MCF 10A (cell line): Measurements from ENCODE around the gene RAI1. TPM values are rescaled to one million over a fixed set of nuclear protein-coding genes. Genes with fewer than 3 reads are reported as not detected.

ENCODE experiments used
- BruUV-seq: library from RNA; stranded (reverse); fragments of 400-500 nt; replicated peaks from 2 replicates; lab custom pipeline; 2021; lab: Mats Ljungman, UMichigan
- CTCF ChIA-PET: fragments of 300-600 bp; sonication (Branson Sonifier 250); formaldehyde crosslinking; extraction: SDS; loops from one replicate; lab custom pipeline; 2021; ENCODE audit warnings: antibody characterized with exemption, inconsistent platforms; lab: Yijun Ruan, JAX
- POLR2A ChIA-PET: fragments of 300-600, 350-650 bp; sonication (Branson Sonifier 250); formaldehyde crosslinking; extraction: SDS; loops from one replicate; lab custom pipeline; 2020; ENCODE audit warnings: antibody characterized with exemption, inconsistent platforms; lab: Yijun Ruan, JAX
- DNase-seq: peaks from one replicate; pipeline ENCODE4 v3.0.0-alpha.2; 2018; ENCODE audit not compliant: unreplicated experiment
- H3K27ac Mint-ChIP-seq: one replicate; pipeline ENCODE4 v1.8.0; 2022; ENCODE audit warnings: mild to moderate bottlenecking, low read depth, mixed read lengths; ENCODE audit not compliant: unreplicated experiment
- H3K27me3 Mint-ChIP-seq: one replicate; pipeline ENCODE4 v1.8.0; 2022; ENCODE audit warnings: mixed read lengths; ENCODE audit not compliant: insufficient read depth, unreplicated experiment
- H3K36me3 Mint-ChIP-seq: one replicate; pipeline ENCODE4 v1.8.0; 2022; ENCODE audit warnings: mild to moderate bottlenecking, moderate library complexity, mixed read lengths; ENCODE audit not compliant: insufficient read depth, unreplicated experiment
- H3K4me1 Mint-ChIP-seq: one replicate; pipeline ENCODE4 v1.8.0; 2022; ENCODE audit warnings: mixed read lengths; ENCODE audit not compliant: insufficient read depth, unreplicated experiment
- H3K4me3 Mint-ChIP-seq: one replicate; pipeline ENCODE4 v1.8.0; 2022; ENCODE audit warnings: mild to moderate bottlenecking, moderate library complexity, mixed read lengths; ENCODE audit not compliant: unreplicated experiment
- H3K9me3 Mint-ChIP-seq: one replicate; pipeline ENCODE4 v1.8.0; 2022; ENCODE audit warnings: mixed read lengths; ENCODE audit not compliant: unreplicated experiment
- intact Hi-C: fragments of 100-400 bp; cut with micrococcal nuclease; formaldehyde crosslinking; loops from 2 replicates; pipeline ENCODE4 v1.14.1; 2022
- total RNA-seq: library from RNA; stranded (reverse); gene quantifications from 2 replicates; pipeline ENCODE4 v1.2.3, GENCODE V29; 2022
- TF ChIP-seq, protein P1 (sequence below): fragments of 200-600 bp; IDR thresholded peaks from one replicate; pipeline ENCODE4 v1.8.0; 2022; ENCODE audit warnings: antibody characterized with exemption, mild to moderate bottlenecking; ENCODE audit not compliant: unreplicated experiment

The RAI1 gene
- total RNA-seq, 1 experiment from 2014 or later, result 30.4 TPM

DNA sequence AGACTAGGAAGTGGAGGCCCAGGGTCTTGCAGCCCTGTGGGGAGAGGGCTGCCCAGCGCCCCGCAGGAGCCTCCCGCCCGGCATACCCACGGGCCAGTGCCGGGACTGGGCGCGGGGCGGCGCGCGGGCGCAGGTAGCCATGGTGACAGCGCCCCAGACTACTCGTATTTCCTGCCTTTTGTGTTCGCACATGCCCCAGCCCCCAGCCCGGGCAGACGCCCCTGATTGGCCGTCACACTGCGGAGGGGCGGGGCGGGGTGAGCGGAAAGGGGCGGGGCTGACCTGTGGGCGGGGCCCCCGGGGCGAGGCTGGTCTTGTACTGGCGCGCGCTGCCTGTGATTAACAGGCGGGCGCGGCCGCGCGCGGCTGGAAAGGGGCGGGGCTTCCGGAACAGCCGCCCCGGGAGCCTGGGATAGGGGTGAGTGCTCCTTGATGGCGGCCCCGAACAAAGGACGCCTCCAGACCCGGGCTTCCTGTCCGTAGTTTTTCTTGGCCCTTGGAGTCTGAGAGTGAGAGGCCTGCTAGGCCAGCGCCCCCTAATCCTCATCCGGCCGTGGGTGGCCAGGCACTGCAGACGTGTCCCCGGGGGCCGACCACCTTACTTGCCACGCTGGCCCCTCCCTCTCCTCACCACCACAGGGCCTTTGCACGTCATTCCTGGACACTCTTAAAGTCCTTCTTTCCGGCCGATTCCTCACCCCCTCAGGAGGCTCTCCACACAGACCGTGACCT lies 71.0 kb downstream of the RAI1 start:
- ChIA-PET POLR2A (no interaction called here), CTCF (no interaction called here)
- Mint-ChIP-seq H3K27ac (peak overlapping the region; percentile 84), H3K4me3 (peak overlapping the region; percentile 88), H3K9me3 (no peaks in the 10 kb centered on the region), H3K27me3 (no peaks in the 10 kb centered on the region), H3K4me1 (peaks cover 17% of the 10 kb centered on the region), H3K36me3 (peaks cover 8% of the 10 kb centered on the region)
- no TSS peak for BruUV-seq
- DNase-seq, result peak; percentile 95
- TF ChIP-seq, protein P1, sequence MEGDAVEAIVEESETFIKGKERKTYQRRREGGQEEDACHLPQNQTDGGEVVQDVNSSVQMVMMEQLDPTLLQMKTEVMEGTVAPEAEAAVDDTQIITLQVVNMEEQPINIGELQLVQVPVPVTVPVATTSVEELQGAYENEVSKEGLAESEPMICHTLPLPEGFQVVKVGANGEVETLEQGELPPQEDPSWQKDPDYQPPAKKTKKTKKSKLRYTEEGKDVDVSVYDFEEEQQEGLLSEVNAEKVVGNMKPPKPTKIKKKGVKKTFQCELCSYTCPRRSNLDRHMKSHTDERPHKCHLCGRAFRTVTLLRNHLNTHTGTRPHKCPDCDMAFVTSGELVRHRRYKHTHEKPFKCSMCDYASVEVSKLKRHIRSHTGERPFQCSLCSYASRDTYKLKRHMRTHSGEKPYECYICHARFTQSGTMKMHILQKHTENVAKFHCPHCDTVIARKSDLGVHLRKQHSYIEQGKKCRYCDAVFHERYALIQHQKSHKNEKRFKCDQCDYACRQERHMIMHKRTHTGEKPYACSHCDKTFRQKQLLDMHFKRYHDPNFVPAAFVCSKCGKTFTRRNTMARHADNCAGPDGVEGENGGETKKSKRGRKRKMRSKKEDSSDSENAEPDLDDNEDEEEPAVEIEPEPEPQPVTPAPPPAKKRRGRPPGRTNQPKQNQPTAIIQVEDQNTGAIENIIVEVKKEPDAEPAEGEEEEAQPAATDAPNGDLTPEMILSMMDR, result no peak
- intact Hi-C loops, result loop anchor here (5.0 kb wide), 1 partner anchor 70 kb away; the partner anchor contains the start of gene RAI1

DNA sequence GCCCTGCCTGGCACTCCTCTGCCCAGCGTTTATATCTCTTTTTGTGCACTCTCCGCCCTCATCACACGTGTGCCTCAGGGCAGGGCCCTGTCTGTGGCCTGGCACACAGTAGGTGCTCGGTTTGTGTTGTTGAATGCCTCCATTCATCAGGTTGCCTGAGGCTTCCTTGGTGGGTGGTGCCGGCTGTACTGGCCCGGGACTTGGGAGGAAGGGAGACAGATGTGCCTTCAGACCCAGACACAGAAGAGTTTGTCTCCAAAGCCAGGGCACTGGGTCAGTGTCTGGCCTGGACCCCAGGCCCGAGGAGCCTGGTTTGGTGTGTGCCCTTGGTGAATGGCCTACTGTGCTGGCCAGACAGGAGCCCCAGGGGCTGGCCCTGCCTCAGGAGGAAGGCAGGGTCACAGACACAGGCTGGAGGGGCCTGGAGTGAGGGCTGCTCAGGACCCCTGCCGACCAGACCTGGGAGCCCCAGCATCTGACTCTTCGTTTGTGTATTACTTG lies 71.6 kb downstream of the RAI1 start:
- H3K4me1 Mint-ChIP-seq, result peaks cover 17% of the 10 kb centered on the region
- POLR2A ChIA-PET, result interaction anchor here (0.7 to 1.0 kb wide), 3 partner anchors 21 to 58 kb away, joined by 3 to 5 read pairs (median 3); no protein-coding TSS in a partner anchor
- BruUV-seq, result TSS peak; percentile 44
- no peaks in the 10 kb centered on the region for H3K27me3 Mint-ChIP-seq
- intact Hi-C loops, result loop anchor here (5.0 kb wide), 1 partner anchor 71 kb away; the partner anchor contains the start of gene RAI1
- peak overlapping the region; percentile 84 for H3K27ac Mint-ChIP-seq
- peaks cover 8% of the 10 kb centered on the region for H3K36me3 Mint-ChIP-seq
- CTCF ChIA-PET, result interaction anchor here (0.8 to 1.7 kb wide), 2 partner anchors 11 to 22 kb away, joined by 3 to 6 read pairs; no protein-coding TSS in a partner anchor
- H3K9me3 Mint-ChIP-seq, result no peaks in the 10 kb centered on the region
- TF ChIP-seq, protein P1, result no peak
- H3K4me3 Mint-ChIP-seq, result peak overlapping the region; percentile 88
- no peak for DNase-seq

DNA sequence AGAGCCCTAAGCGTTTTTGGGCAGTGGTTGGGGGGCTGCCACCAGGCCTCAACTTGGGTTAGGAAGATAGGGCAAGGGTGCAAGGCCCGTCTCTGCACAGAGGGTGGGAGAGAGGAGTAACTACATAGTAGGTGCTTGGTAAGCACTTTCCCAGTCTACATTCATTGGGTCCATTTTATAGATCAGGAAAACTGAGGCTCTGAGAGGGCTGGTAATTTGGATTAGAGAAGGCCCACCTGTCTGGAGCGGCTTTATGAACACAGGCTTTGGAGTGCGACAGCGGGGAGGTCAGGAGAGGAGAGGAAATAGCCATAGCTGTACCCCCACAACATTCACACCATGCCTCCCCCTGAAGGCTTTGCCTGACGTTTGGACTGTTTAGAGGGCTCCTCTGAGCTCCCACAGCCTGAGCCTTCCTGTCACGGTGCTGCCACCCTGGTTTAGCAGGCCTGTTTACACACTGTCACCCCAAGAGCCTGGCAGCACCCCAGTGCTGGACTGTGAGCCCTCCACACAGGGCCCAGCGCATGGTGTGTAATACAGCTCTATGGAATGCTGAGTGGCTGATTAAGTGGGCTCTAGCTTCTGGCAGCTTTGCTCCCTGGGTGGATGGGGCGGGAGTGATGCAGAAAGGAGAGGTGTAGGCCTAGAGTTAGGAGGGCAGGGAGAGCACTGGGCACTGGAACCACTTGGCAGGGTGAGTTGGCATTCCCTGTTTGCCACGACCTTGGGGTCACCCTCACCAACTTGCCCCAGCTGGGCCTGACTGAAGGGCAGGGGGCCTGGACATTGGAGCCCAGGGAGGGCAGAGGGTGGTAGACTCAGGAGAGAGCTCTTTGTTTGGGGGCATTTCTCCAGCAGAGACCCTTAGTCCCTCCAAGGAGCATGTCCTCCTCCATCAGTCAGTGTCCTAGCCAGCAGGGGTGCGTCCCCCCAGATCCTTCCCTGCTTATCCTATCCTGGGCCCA lies 73.7 kb downstream of the RAI1 start:
- Mint-ChIP-seq H3K4me3 (no peak overlapping the region), H3K4me1 (peaks cover 22% of the 10 kb centered on the region), H3K27ac (peak overlapping the region; percentile 23), H3K9me3 (no peaks in the 10 kb centered on the region), H3K27me3 (no peaks in the 10 kb centered on the region), H3K36me3 (peaks cover 8% of the 10 kb centered on the region)
- ChIA-PET CTCF (no interaction called here), POLR2A (interaction anchor here (1.1 kb wide), 1 partner anchor 26 kb away, joined by 4 read pairs; no protein-coding TSS in a partner anchor)
- intact Hi-C loops, result loop anchor here (5.0 kb wide), 1 partner anchor 73 kb away; the partner anchor contains the start of gene RAI1
- no TSS peak for BruUV-seq
- TF ChIP-seq, protein P1, result no peak
- no peak for DNase-seq
